ENCODE measurements around the gene MTREX.
A peak's percentile ranks its signal among the peaks of the same experiment; 100 is the strongest.

Gene MTREX

GRCh38 chr5:55429221-55429612, 121.4 kb downstream of the MTREX start:
- no peak for DNase-seq (ENCODE audit: low read depth in 2 of 2)

DNA sequence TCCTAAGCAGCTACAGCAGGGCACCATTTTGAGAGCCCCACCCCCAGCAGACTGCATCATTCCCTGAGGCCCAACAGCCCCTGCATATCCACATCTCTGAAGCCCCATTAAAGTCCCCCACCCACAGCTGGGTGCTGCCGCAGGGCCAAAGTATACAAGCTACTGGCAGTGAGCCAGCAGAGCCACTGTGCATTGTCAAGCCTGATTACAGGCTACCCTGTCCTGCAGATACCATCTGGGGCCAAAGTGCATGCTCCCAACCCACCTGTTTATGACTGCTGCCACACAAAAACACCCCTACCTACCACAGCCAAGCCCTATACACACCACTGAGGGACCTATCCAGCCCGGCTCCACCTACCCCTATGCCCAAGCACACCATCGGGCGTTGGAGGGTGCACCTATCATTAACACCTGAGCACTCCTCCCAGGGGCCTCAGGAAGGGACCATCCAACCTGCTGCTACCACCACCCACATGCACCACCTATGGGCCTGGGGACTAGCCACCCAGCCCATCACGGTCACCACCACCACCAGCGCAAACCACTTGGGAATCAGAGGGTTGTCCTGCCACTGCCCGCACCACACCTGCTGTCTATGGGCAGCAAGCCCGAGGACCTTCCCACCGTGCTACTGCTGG, 121.9 kb downstream of the MTREX start:
- no peak for DNase-seq (ENCODE audit: low read depth in 2 of 2)

- DNase-seq (ENCODE audit: low read depth in 2 of 2), result no peak
Observed at GRCh38 chr5:55432549-55432948, 124.8 kb downstream of the MTREX start.

DNA sequence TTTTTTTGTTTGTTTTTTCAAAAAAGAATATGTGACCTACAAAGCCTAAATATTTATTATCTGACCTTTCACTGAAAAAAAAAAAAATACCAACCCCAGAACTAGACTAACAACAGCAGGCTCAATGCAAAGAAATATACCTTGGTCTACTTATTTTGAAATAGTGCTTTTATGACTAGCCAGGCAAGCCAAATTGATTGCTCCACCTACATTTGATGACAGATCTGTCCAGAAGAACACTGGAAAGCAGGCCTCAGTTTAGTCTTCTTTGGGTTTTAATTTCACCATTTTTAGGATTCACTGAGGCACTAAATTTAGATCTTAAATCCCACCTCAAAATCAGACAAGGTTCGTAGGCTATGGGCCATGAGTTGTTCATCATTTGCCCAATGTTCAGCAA, 129.7 kb downstream of the MTREX start:
- DNase-seq (ENCODE audit: low read depth in 2 of 2), result no peak

GRCh38 chr5:55437859-55438206, 130.0 kb downstream of the MTREX start:
- no peak for DNase-seq (ENCODE audit: low read depth in 2 of 2)

DNA sequence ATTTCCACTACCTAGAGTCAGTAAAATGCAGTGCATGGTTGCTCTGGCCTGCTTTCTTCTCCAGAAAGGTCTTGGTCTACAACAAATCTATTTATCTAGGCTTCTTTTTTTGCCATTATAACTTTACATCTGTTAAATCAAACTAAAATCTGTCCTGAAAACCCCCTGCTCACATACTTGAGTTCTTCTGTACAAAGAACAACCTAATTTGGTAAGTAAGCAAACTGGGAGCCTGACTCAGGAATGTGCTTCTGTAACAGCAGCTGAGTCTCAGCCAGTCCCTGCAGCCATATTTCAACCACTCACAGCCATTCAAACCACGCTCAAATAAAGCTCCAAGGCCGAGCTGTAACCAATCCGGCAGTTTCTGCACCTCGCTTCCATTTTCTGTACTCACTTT, 131.2 kb downstream of the MTREX start:
- DNase-seq (ENCODE audit: low read depth in 2 of 2), result no peak

DNA sequence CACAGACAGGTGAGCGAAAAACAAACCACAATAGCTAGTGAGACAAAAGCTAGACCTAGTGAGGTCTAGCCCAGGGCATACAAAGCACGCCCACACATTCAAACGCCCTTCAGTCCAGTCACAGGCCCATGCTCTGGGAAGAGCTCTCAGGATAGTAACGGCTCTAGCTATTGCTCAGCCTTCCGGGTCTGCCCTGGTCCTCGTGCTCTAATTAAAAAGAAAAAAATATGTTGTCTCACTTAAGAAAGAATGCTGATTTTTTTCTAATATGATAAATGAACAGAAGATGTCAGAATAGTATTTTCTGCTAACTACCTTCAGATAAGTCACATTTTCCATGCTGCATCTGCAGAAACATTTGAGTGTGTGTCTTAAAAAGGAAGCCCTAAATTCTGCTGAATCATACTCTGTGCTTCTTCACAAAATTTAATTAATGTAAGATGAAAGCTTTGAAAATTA, 132.4 kb downstream of the MTREX start:
- DNase-seq (ENCODE audit: low read depth in 2 of 2), result peak in 1 of 2 donors; percentile 5

GRCh38 chr5:55441107-55441771, 133.4 kb downstream of the MTREX start:
- no peak for DNase-seq (ENCODE audit: low read depth in 2 of 2)

DNA sequence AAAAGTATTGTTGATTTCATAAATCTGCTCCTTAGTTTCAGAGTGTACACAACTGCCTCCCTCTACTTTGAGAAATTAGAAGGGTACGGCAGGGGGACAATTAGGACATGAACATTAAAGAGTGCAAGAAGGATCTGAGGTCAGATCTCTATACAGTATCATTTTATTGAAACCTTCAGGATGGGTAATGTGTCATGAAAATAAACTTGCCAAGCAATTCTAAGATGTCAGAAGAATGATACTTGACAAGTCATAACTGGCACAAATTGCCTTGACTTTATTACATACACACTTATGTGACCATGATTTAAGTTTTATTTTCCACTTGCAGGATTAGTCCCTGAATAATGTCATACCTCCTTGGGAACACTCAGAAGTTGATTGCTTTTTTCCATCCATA, 134.2 kb downstream of the MTREX start:
- DNase-seq (ENCODE audit: low read depth in 2 of 2), result no peak

DNA sequence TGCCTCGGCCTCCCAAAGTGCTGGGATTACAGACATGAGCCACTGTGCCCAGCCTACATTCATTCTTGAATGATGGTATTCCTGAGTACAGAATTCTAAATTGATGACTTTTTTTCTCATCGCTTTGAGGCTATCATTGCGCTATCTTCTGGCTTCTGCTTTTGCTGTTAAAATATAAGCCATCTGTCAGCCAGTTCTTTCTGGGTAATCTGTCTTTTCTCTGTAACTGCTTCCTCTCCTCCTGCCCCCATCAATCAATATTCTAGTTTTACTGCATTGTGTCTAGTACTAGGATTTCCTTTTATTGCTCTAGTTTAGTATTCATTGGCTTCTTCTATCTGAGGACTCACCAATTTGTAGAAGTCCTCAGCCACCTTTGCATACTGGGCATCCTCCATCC, 138.0 kb downstream of the MTREX start:
- no peak for DNase-seq (ENCODE audit: low read depth in 2 of 2)

- no peak for DNase-seq (ENCODE audit: low read depth in 2 of 2)
Observed at GRCh38 chr5:55446640-55447351, 139.0 kb downstream of the MTREX start.

DNA sequence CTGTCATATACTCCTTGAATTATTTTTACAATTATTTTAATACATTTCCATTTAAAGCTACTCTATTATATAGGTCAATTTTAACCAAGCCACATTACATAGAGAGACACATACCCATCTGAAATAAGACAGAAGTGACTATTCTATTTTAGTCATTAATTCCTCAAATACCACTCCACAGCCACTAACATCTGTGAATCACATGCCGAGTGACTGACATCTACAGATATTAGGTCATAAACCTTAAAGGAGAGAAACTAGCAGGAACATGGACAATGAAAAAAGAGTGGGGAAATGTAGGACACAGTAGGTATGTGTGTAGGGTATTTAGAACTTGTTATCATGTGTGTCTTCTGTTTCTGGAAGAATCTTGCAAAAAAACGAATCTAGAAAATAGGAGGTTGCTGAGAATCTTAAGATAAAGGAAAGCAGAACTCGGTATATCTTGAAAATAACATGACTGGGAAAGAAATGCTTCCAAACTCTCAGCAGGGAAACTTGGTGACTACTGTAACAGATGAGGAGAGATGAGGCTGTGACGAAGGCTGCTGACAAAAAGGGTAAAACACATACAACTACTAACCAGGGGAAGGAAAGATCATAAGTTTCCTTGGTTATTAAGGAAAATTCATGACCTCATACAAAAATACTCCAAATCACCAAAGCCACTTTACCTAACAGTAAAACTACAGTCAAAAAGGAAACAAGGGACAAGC, 142.4 kb downstream of the MTREX start:
- no peak for DNase-seq (ENCODE audit: low read depth in 2 of 2)

DNA sequence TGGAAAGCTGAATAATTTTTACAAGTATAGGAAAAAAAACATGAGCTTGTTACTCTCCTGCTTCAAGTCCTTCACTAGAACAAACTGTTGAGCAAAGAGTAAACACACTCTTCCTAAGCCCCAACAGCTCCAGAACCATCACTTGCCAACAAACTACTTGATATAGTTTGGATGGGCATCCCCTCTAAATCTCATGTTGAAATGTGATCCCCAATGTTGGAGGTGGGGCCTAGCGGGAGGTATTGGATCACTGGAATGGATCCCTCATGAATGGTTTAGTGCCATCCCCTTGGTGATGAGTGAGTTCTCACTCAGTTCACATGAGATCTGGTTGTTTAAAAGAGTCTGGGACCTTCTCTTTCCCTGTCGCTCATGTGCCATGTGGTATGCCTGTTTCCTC, 144.2 kb downstream of the MTREX start:
- no peak for DNase-seq (ENCODE audit: low read depth in 2 of 2)

DNA sequence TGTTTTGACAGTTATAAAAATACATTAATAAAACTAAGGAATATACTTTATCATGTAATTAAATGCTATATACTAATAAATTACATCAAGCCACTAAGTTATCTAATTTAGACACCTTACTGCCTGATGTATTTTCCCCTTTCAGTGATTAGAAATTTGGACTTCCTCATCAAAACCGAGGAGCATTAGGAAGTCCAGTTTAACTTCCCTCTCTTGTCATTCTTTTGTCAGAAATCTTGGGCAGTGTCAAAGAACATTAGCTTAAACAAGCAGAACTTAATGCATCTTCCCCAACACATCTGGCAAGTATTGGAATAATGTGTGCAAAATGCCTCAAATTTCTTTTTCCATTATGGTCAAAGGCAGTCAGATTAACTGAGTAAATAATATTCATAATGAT, 145.4 kb downstream of the MTREX start:
- no peak for DNase-seq (ENCODE audit: low read depth in 2 of 2)

- no peak for DNase-seq (ENCODE audit: low read depth in 2 of 2)
Observed at GRCh38 chr5:55454282-55454681, 146.5 kb downstream of the MTREX start.

DNA sequence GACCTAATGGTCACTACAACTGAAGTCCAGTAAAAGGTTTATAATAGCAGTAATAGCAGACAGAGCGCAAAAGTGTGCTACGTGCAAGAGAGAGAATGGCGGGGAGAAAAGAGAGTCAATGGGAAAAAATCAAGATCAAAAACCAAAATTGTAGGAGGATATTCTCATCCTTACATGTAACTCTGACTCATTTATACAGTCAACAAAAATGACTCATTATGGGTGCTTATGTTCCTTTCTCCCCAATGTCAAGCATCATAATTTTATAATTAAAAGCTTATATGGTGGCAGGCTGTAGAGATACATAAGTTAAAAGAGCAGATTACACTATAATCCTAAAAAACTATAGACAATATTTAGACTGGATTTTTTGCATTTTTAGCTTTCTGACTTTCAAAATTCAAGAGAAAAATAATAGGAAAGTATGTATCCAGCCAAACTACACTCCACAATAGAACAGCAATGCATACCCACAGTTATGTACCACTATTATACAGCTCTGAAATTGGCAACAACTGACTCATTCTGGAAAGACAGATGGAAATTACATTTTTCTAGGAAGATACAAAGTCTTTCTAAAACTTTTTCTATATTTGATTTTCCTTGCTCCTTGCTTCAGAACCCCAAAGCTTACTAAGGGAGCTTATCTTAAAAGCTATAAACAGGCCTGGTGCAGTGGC, 148.6 kb downstream of the MTREX start:
- no peak for DNase-seq (ENCODE audit: low read depth in 2 of 2)

DNA sequence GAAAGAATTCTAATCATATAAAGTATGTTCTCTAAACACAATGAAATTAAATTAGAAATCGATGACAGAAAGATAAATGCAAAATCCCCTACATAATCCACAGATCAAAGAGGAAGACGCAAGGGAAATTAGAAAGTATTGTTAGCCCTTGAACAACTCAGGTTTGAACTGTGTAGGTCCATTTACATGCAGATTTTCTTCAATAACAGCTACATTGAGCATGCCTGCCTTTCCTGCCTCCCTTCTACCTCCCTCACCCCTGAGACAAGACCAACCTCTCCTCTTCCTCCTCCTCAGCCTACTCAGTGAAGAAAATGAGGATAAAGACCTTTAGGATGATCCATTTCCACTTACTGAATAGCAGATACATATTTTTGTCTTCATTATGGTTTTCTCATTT, 151.8 kb downstream of the MTREX start:
- DNase-seq (ENCODE audit: low read depth in 2 of 2), result no peak

DNA sequence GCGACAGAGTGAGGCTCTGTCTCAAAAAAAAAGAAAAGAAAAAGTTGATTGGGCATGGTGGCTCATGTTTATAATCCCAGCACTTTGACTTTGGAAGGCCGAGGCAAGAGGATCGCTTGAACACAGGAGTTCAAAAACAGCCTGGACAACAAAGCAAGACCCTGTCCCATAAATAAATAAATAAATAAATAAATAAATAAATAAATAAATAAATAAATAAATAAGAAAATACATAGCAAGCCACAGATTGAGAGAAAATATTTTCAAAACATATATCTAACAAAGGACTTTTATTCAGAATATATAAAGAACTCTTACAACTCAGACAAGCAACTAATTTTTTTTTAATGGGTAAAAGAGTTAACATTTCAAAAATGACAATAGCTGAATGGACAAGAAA, 155.8 kb downstream of the MTREX start:
- DNase-seq (ENCODE audit: low read depth in 2 of 2), result no peak

- DNase-seq (ENCODE audit: low read depth in 2 of 2), result no peak
Observed at GRCh38 chr5:55467862-55468551, 160.2 kb downstream of the MTREX start.

- DNase-seq (ENCODE audit: low read depth in 2 of 2), result no peak
Observed at GRCh38 chr5:55469839-55470238, 162.1 kb downstream of the MTREX start.

- no peak for DNase-seq (ENCODE audit: low read depth in 2 of 2)
Observed at GRCh38 chr5:55470282-55470681, 162.5 kb downstream of the MTREX start.

All from activated CD8-positive, alpha-beta memory T cell treated with anti-CD3 and anti-CD28 coated beads for 4 hours (primary cell).